Vagina (tissue), 2 donors: ENCODE results near the gene FHIT.

Experiments used
- POLR2AphosphoS5 ChIP-seq, 2 donors: sonication (generic); formaldehyde crosslinking; IDR thresholded peaks; one replicate each; pipeline ENCODE4 v1.9.0; 2017; ENCODE audit warnings: antibody characterized with exemption in 2 of 2, mild to moderate bottlenecking in 2 of 2, low read depth in 1 of 2; ENCODE audit not compliant: insufficient read depth in 1 of 2
- TF ChIP-seq, protein P1 (sequence below), 3 experiments: fragments of 450-650 bp in 2 of 3; fragments of 200-600 bp in 1 of 3; sonication (generic) in 1 of 3; IDR thresholded peaks; one replicate each; pipeline ENCODE4 v1.5.1; 2017 to 2019; ENCODE audit warnings: antibody characterized with exemption in 3 of 3, mild to moderate bottlenecking in 2 of 3, moderate library complexity in 2 of 3

DNA sequence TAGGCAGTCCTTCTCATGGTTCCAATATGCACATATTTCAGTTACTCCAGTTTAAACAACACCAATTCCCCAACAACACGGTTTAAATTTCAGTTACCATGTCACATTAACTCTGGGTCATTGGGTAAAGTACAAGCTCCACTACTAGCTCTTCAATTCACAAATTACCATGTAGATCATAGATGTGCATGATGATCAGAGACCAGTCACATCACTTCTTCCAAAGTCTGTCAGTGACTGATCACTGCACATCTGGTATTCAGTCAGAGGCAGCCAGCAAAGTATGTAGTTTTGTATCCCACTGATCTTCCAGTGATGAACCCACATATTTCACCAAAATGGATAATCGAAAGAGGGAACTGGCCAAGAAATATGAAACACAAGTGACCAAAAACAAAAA is 1223.0 kb downstream of the FHIT start:
- TF ChIP-seq, protein P1, sequence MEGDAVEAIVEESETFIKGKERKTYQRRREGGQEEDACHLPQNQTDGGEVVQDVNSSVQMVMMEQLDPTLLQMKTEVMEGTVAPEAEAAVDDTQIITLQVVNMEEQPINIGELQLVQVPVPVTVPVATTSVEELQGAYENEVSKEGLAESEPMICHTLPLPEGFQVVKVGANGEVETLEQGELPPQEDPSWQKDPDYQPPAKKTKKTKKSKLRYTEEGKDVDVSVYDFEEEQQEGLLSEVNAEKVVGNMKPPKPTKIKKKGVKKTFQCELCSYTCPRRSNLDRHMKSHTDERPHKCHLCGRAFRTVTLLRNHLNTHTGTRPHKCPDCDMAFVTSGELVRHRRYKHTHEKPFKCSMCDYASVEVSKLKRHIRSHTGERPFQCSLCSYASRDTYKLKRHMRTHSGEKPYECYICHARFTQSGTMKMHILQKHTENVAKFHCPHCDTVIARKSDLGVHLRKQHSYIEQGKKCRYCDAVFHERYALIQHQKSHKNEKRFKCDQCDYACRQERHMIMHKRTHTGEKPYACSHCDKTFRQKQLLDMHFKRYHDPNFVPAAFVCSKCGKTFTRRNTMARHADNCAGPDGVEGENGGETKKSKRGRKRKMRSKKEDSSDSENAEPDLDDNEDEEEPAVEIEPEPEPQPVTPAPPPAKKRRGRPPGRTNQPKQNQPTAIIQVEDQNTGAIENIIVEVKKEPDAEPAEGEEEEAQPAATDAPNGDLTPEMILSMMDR (IDR thresholded peaks at IDR 0.05) = no peak
- no peak for TF ChIP-seq POLR2AphosphoS5 (IDR thresholded peaks at IDR 0.05; ENCODE audit: insufficient read depth in 1 of 2, low read depth in 1 of 2)
